HL-60 (cell line): ENCODE data around the gene ALKAL2.

Experiments used
- DNase-seq, 2 experiments: peaks; one replicate each; pipeline ENCODE4 v3.0.0-alpha.2; 2010 to 2020; ENCODE audit warnings: low read depth in 1 of 2, low spot score in 1 of 2
- H3K27ac ChIP-seq: fragments of 250-450 bp; sonication (Bioruptor Pico); replicated peaks from 2 replicates; pipeline ENCODE4 v1.5.1; 2020; ENCODE audit warnings: mild to moderate bottlenecking, moderate library complexity
- H3K27me3 ChIP-seq: fragments of 250-450 bp; sonication (Bioruptor Pico); 2 replicates; pipeline ENCODE4 v1.5.1; 2021; ENCODE audit warnings: mild to moderate bottlenecking, moderate library complexity; ENCODE audit not compliant: insufficient read depth, poor library complexity, severe bottlenecking
- H3K4me3 ChIP-seq: replicated peaks from 2 replicates; pipeline ENCODE4 v1.5.1; 2011; ENCODE audit warnings: mild to moderate bottlenecking, control low read depth, low read length; ENCODE audit not compliant: insufficient read depth
- GABPA ChIP-seq: IDR thresholded peaks from 2 replicates; pipeline ENCODE4 v1.6.1; 2012; ENCODE audit warnings: low read depth
- POLR2AphosphoS5 ChIP-seq: IDR thresholded peaks from 2 replicates; pipeline ENCODE4 v1.6.1; 2012; ENCODE audit warnings: low read depth
- SPI1 ChIP-seq: IDR thresholded peaks from 2 replicates; pipeline ENCODE4 v1.6.1; 2012; ENCODE audit warnings: low read depth, mild to moderate bottlenecking, borderline replicate concordance
- TF ChIP-seq, protein P1 (sequence below): IDR thresholded peaks from 2 replicates; pipeline ENCODE4 v1.6.1; 2012; ENCODE audit warnings: low read depth; ENCODE audit not compliant: insufficient replicate concordance
- TF ChIP-seq, protein P2 (sequence below): IDR thresholded peaks from one replicate; pipeline ENCODE4 v1.5.1; 2011; ENCODE audit warnings: low read length, control low read depth, inconsistent platforms; ENCODE audit not compliant: insufficient read depth

Gene ALKAL2

DNA sequence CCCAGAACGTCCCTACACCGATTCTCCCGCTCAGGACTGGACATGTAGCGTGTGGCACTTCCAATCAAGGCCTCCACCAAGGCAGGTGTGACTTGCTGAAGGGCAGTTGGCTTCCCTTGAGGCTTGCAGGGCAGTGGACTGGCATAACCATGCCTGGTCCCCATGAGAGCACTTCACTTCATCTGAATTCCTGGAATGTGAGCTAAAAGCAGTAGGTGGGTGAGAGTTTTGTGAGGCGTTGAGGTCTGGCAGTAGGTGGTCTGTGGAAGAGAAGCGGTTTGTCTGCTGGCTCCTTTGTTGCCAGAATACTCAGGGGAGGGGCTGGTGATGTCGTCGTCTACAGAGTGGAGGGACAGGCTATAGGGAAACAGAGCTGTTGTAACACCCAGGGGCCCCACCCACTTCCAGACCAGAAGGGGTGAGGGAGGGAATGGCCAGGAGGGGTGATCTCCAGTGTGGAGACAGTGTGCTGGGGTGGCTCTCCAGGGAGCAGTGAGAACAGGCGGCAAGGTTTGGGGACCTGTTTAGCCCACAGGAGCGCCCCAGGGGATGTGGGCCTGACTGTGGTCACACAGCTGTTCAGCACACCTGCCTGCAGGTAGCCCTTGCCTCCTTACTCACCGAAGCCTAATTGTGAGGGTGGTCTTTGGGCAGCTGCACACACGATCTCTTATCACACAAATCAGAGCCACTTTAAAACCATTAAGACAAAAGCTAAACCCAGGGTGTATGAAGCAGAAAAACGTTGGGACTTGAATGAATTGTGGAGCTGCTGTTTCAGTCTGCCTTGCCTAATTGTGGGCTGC lies 21.5 kb upstream of the ALKAL2 start:
- H3K27ac ChIP-seq: no peak overlapping the region
- H3K4me3 ChIP-seq: no peak overlapping the region
- DNase-seq: no peak
- TF ChIP-seq, protein P1, sequence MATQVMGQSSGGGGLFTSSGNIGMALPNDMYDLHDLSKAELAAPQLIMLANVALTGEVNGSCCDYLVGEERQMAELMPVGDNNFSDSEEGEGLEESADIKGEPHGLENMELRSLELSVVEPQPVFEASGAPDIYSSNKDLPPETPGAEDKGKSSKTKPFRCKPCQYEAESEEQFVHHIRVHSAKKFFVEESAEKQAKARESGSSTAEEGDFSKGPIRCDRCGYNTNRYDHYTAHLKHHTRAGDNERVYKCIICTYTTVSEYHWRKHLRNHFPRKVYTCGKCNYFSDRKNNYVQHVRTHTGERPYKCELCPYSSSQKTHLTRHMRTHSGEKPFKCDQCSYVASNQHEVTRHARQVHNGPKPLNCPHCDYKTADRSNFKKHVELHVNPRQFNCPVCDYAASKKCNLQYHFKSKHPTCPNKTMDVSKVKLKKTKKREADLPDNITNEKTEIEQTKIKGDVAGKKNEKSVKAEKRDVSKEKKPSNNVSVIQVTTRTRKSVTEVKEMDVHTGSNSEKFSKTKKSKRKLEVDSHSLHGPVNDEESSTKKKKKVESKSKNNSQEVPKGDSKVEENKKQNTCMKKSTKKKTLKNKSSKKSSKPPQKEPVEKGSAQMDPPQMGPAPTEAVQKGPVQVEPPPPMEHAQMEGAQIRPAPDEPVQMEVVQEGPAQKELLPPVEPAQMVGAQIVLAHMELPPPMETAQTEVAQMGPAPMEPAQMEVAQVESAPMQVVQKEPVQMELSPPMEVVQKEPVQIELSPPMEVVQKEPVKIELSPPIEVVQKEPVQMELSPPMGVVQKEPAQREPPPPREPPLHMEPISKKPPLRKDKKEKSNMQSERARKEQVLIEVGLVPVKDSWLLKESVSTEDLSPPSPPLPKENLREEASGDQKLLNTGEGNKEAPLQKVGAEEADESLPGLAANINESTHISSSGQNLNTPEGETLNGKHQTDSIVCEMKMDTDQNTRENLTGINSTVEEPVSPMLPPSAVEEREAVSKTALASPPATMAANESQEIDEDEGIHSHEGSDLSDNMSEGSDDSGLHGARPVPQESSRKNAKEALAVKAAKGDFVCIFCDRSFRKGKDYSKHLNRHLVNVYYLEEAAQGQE: no peak
- TF ChIP-seq GABPA: no peak
- TF ChIP-seq POLR2AphosphoS5: no peak
- TF ChIP-seq, protein P2, sequence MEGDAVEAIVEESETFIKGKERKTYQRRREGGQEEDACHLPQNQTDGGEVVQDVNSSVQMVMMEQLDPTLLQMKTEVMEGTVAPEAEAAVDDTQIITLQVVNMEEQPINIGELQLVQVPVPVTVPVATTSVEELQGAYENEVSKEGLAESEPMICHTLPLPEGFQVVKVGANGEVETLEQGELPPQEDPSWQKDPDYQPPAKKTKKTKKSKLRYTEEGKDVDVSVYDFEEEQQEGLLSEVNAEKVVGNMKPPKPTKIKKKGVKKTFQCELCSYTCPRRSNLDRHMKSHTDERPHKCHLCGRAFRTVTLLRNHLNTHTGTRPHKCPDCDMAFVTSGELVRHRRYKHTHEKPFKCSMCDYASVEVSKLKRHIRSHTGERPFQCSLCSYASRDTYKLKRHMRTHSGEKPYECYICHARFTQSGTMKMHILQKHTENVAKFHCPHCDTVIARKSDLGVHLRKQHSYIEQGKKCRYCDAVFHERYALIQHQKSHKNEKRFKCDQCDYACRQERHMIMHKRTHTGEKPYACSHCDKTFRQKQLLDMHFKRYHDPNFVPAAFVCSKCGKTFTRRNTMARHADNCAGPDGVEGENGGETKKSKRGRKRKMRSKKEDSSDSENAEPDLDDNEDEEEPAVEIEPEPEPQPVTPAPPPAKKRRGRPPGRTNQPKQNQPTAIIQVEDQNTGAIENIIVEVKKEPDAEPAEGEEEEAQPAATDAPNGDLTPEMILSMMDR: no peak
- no peak for TF ChIP-seq SPI1
- no peaks in the 10 kb centered on the region for H3K27me3 ChIP-seq

DNA sequence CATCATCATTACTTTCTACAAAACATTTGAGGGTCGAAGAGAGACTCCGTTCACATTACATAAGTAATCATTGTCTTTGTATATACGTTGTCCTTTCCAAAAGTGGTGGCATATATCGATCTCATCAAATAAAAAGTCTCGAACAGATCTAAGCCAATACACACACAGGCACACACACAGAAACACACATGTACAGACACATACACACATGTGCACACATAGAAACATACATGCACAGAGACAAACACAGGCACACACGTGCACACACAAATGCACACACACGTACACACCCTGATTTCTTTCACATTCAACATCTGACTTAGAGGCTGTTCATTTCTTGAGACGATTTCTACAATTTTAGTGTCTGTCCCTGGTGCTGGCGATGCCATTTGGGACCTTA lies 17.5 kb upstream of the ALKAL2 start:
- Histone ChIP-seq H3K27ac (no peak overlapping the region), H3K4me3 (no peak overlapping the region), H3K27me3 (no peaks in the 10 kb centered on the region)
- no peak for DNase-seq
- TF ChIP-seq, protein P1: no peak
- TF ChIP-seq POLR2AphosphoS5 (no peak), GABPA (no peak), SPI1 (no peak)
- TF ChIP-seq, protein P2: no peak

DNA sequence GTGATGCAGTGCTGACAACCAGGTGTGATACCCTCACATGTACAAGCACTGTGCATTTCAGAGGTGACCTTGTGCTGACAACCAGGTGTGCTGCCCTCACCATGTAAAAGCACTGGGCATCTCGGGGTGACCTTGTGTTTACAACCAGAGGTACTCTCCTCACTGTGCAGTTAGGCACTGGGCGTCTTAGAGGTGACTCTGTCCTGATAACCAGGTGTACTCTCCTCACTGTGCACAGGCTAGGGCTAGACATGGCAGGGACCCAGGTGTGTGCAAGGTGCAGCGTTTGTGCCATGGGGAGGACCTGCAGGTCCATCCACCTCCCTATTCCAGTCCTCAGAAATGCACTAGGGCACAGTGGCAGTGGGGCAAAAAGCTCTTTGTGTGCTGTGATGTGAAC lies 8.5 kb upstream of the ALKAL2 start:
- no peak overlapping the region for H3K27ac ChIP-seq
- DNase-seq: no peak
- peaks cover 2% of the 10 kb centered on the region for H3K27me3 ChIP-seq
- no peak for TF ChIP-seq SPI1
- no peak for TF ChIP-seq GABPA
- no peak for TF ChIP-seq POLR2AphosphoS5
- H3K4me3 ChIP-seq: no peak overlapping the region

DNA sequence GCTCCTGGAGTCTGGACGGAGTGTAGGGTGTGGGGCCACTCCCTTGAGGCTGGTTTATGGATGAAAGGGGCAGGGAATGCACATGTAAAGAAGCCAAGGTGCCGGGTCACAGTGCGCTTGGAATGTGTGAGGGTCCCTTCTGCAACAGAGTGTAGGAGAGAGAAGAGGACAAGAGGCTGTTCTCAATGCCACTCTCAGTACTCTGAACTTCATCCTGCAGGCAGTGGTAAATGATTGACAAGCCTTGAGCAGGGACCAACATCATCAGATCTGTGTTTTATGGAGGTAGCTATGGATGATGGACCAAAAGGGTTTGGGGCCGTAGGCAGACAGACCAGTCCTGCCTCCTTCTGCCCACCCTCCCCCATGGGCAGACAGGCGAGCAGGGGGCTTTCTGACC lies 7.2 kb upstream of the ALKAL2 start:
- TF ChIP-seq, protein P1: no peak
- TF ChIP-seq GABPA (no peak), POLR2AphosphoS5 (no peak), SPI1 (no peak)
- TF ChIP-seq, protein P2: no peak
- H3K27me3 ChIP-seq: peaks cover 8% of the 10 kb centered on the region
- H3K27ac ChIP-seq: no peak overlapping the region
- no peak for DNase-seq
- no peak overlapping the region for H3K4me3 ChIP-seq
